CD4-positive, alpha-beta T cell treated with Interleukin-2 at 100 ng/mL for 4 hours (primary cell): ENCODE results near the gene MYG1.
"Not testable (repeated sequence)": the region's sequence is repeated elsewhere in the genome, so short reads cannot be mapped to it uniquely, and the experiment has no call there.

Source experiments
- DNase-seq: peaks from one replicate; pipeline ENCODE4 v3.0.0-alpha.2; 2020; ENCODE audit warnings: low spot score

Gene MYG1

GRCh38 chr12:53287741-53288216, 11.7 kb upstream of the MYG1 start:
- DNase-seq: peak; percentile 83

GRCh38 chr12:53288322-53288721, 11.2 kb upstream of the MYG1 start:
- no peak for DNase-seq

GRCh38 chr12:53289891-53290290, 9.6 kb upstream of the MYG1 start:
- DNase-seq: no peak

GRCh38 chr12:53290661-53291060, 8.8 kb upstream of the MYG1 start:
- no peak for DNase-seq

GRCh38 chr12:53292426-53292825, 7.1 kb upstream of the MYG1 start:
- no peak for DNase-seq

- peak; percentile 93 for DNase-seq
Observed at GRCh38 chr12:53295070-53295890, 4.2 kb upstream of the MYG1 start, which contains the start of gene PFDN5. Gene PFDN5, plus strand, starts transcription at chr12:53295542. Its CDS starts 26 bp downstream, at chr12:53295568.

GRCh38 chr12:53295891-53296219, 3.6 kb upstream of the MYG1 start:
- DNase-seq: no peak

GRCh38 chr12:53297106-53297505, 2.4 kb upstream of the MYG1 start:
- not testable (repeated sequence) for DNase-seq

GRCh38 chr12:53298164-53298563, 1.3 kb upstream of the MYG1 start:
- no peak for DNase-seq

- peak; percentile 53 for DNase-seq
Observed at GRCh38 chr12:53299101-53299453, 418 bp upstream of the MYG1 start.

- DNase-seq: no peak
Observed at GRCh38 chr12:53300187-53300586, 692 bp downstream of the MYG1 start.

GRCh38 chr12:53302903-53303302, 3.4 kb downstream of the MYG1 start:
- DNase-seq: no peak

- DNase-seq: no peak
Observed at GRCh38 chr12:53306826-53307225, 7.3 kb downstream of the MYG1 start.

- no peak for DNase-seq
Observed at GRCh38 chr12:53308276-53308675, 8.8 kb downstream of the MYG1 start.

- DNase-seq: no peak
Observed at GRCh38 chr12:53313996-53314395, 14.5 kb downstream of the MYG1 start.

- no peak for DNase-seq
Observed at GRCh38 chr12:53320352-53321195, 21.1 kb downstream of the MYG1 start.

GRCh38 chr12:53324113-53324778, 24.8 kb downstream of the MYG1 start:
- peak; percentile 55 for DNase-seq

GRCh38 chr12:53324779-53325510, 25.4 kb downstream of the MYG1 start:
- DNase-seq: peak; percentile 89

- no peak for DNase-seq
Observed at GRCh38 chr12:53325511-53326061, 26.1 kb downstream of the MYG1 start.

GRCh38 chr12:53326460-53327185, 27.1 kb downstream of the MYG1 start:
- DNase-seq: no peak
